Measurements from ENCODE around the gene MYO1C. TPM values are rescaled to one million over a fixed set of nuclear protein-coding genes. Genes with fewer than 3 reads are reported as not detected.

The MYO1C gene
- total and polyA plus RNA-seq, 2 of the 8 experiments (the other 6 are each of a cell fraction or from before 2014, with no cell fraction given): 40.1 to 78.6 TPM

- Histone ChIP-seq H4K20me1 (replicated peaks in 1 of 2; ENCODE audit: control insufficient read depth in 1 of 2, insufficient read depth in 2 of 2, low read length in 2 of 2) (peaks cover 4 to 7% of the 10 kb centered on the region in 2 experiments), H3K36me3 (ENCODE audit: control insufficient read depth in 2 of 4, insufficient read depth in 4 of 4, low read length in 3 of 4) (peaks cover 5 to 23% (median 17%) of the 10 kb centered on the region in 4 experiments; a peak in 6 of 8 replicates)
Measured at GRCh38 chr17:1529863-1530262, 37.4 kb upstream of the MYO1C start.

More at GRCh38 chr17:1529863-1530262, 37.4 kb upstream of the MYO1C start:
- ChIA-PET POLR2A (ENCODE audit: partially characterized antibody) (interaction anchor here (3.3 kb wide), 1 partner anchor 12 kb away, joined by 20 read pairs; the partner anchor contains the start of gene INPP5K), CTCF (ENCODE audit: partially characterized antibody) (interaction anchor here (0.7 to 5.7 kb wide), 4 partner anchors 9 to 1225 kb away, joined by 3 to 52 read pairs (median 4); no protein-coding TSS in a partner anchor)
- Histone ChIP-seq H2AK5ac (ENCODE audit: low read depth, low read length) (no peak overlapping the region), H3K79me2 (ENCODE audit: control insufficient read depth in 1 of 2, insufficient read depth in 2 of 2, low read length in 2 of 2) (no peaks in the 10 kb centered on the region), H3K4me1 (replicated peaks in 1 of 4; ENCODE audit: control insufficient read depth in 3 of 4, insufficient read depth in 4 of 4, low read length in 3 of 4) (no peaks in the 10 kb centered on the region), H3K9ac (replicated peaks in 1 of 4; ENCODE audit: extremely low read depth in 1 of 4, low read depth in 3 of 4, low read length in 3 of 4) (no peak overlapping the region), H2BK20ac (ENCODE audit: low read length) (no peak overlapping the region), H3K56ac (replicated peaks; ENCODE audit: insufficient read length, low read depth, low read length) (no peak overlapping the region), H3K18ac (ENCODE audit: extremely low read depth, low read length) (no peak overlapping the region), H3K23ac (ENCODE audit: insufficient read length) (no peak overlapping the region), H3K79me1 (ENCODE audit: low read depth, low read length) (no peaks in the 10 kb centered on the region), H3K27me3 (replicated peaks in 1 of 4; ENCODE audit: control insufficient read depth in 3 of 4, extremely low read depth in 1 of 4, insufficient read depth in 3 of 4, low read length in 3 of 4) (no peaks in the 10 kb centered on the region), H2BK12ac (ENCODE audit: low read depth, low read length) (no peak overlapping the region), H3K14ac (ENCODE audit: insufficient read length) (no peak overlapping the region), H3K4me3 (ENCODE audit: extremely low read depth in 1 of 4, insufficient read depth in 2 of 4, low read depth in 3 of 4, low read length in 4 of 4) (no peak overlapping the region), H4K5ac (ENCODE audit: insufficient read length, low read depth, low read length) (no peak overlapping the region), H2BK15ac (ENCODE audit: low read length) (no peak overlapping the region), H2AFZ (ENCODE audit: low read length) (no peak overlapping the region), H3K4ac (replicated peaks; ENCODE audit: insufficient read length, low read depth, low read length) (no peak overlapping the region), H3K23me2 (ENCODE audit: low read depth, low read length) (no peaks in the 10 kb centered on the region), H3K27ac (ENCODE audit: low read depth, low read length) (no peak overlapping the region), H3K4me2 (ENCODE audit: insufficient read depth in 1 of 2, low read depth in 2 of 2, low read length in 2 of 2) (no peak overlapping the region), H2BK5ac (ENCODE audit: low read depth, low read length) (no peak overlapping the region), H3K9me3 (ENCODE audit: insufficient read depth in 2 of 2, low read depth in 1 of 2, low read length in 1 of 2) (no peaks in the 10 kb centered on the region), H4K8ac (ENCODE audit: extremely low read depth, insufficient read depth, low read length) (no peak overlapping the region), H4K91ac (replicated peaks; ENCODE audit: insufficient read length, low read length) (no peak overlapping the region), H2BK120ac (replicated peaks; ENCODE audit: low read depth, low read length) (no peak overlapping the region)
- no peak for TF ChIP-seq NANOG (IDR thresholded peaks at IDR 0.05; ENCODE audit: insufficient read depth, low read depth, low read length, poor library complexity, severe bottlenecking)
- no peak for TF ChIP-seq YY1 (IDR thresholded peaks at IDR 0.05; ENCODE audit: low read depth, low read length)
- TF ChIP-seq MAFK (IDR thresholded peaks at IDR 0.05; ENCODE audit: low read depth, low read length): no peak
- TF ChIP-seq TCF12 (IDR thresholded peaks at IDR 0.05; ENCODE audit: low read depth, low read length): no peak
- no peak for TF ChIP-seq TEAD4 (IDR thresholded peaks at IDR 0.05; ENCODE audit: low read depth, low read length)
- TF ChIP-seq JUN (IDR thresholded peaks at IDR 0.05; ENCODE audit: low read depth, low read length): no peak
- no peak for TF ChIP-seq SUZ12 (IDR thresholded peaks at IDR 0.05; ENCODE audit: low read length)
- no peak for TF ChIP-seq RNF2 (IDR thresholded peaks at IDR 0.05; ENCODE audit: borderline replicate concordance, low read depth, low read length, missing control alignments, poor library complexity, severe bottlenecking)
- TF ChIP-seq NRF1 (IDR thresholded peaks at IDR 0.05; ENCODE audit: low read depth, low read length): no peak
- TF ChIP-seq BCL11A (IDR thresholded peaks at IDR 0.05; ENCODE audit: low read depth in 2 of 2, low read length in 2 of 2): no peak
- FAIRE-seq: no peak
- no peak for DNase-seq (ENCODE audit: low read depth in 1 of 2, low spot score in 2 of 2)
- 83% methylated on average over 2 of the region's 2 CpGs; no CpG with 5 or more reads in 1 of the 2 experiments for WGBS, 2 experiments (ENCODE audit: extremely low coverage in 1 of 2, insufficient coverage in 1 of 2, insufficient read length in 1 of 2, insufficient replicate concordance in 2 of 2, low coverage in 1 of 2, low lambda C conversion rate in 2 of 2, missing lambda C conversion rate in 1 of 2)
